WTC11 (cell line): ENCODE data around the gene UGT1A4.

Experiments used
- FOXP4 ChIP-seq: sonication (generic); formaldehyde crosslinking; IDR thresholded peaks from 2 replicates; pipeline ENCODE4 v1.8.0; 2022; ENCODE audit warnings: mild to moderate bottlenecking, missing genetic modification reagents
- NFE2L1 ChIP-seq: sonication (generic); formaldehyde crosslinking; IDR thresholded peaks from 2 replicates; pipeline ENCODE4 v1.8.1; 2023; ENCODE audit warnings: missing genetic modification reagents
- TP53 ChIP-seq: sonication (generic); formaldehyde crosslinking; IDR thresholded peaks from 2 replicates; pipeline ENCODE4 v1.8.1; 2023; ENCODE audit warnings: mild to moderate bottlenecking, missing genetic modification reagents

- TF ChIP-seq FOXP4 (CRISPR knock-in tag) = no peak
- no peak for TF ChIP-seq NFE2L1 (CRISPR knock-in tag)
- no peak for TF ChIP-seq TP53 (CRISPR knock-in tag)
These were observed 95.7 kb downstream of the UGT1A4 start for GRCh38 chr2:233814056-233814835.
